GM19467 (cell line): ENCODE results near the gene MSRB1.
"Not testable (repeated sequence)": the region's sequence is repeated elsewhere in the genome, so short reads cannot be mapped to it uniquely, and the experiment has no call there.

ENCODE experiments used
- ATAC-seq: cut with Tn5 transposase; IDR thresholded peaks from one replicate; pipeline ENCODE4 v1.9.1; 2021; ENCODE audit warnings: mild to moderate bottlenecking, moderate library complexity; ENCODE audit not compliant: unreplicated experiment

The MSRB1 gene

DNA sequence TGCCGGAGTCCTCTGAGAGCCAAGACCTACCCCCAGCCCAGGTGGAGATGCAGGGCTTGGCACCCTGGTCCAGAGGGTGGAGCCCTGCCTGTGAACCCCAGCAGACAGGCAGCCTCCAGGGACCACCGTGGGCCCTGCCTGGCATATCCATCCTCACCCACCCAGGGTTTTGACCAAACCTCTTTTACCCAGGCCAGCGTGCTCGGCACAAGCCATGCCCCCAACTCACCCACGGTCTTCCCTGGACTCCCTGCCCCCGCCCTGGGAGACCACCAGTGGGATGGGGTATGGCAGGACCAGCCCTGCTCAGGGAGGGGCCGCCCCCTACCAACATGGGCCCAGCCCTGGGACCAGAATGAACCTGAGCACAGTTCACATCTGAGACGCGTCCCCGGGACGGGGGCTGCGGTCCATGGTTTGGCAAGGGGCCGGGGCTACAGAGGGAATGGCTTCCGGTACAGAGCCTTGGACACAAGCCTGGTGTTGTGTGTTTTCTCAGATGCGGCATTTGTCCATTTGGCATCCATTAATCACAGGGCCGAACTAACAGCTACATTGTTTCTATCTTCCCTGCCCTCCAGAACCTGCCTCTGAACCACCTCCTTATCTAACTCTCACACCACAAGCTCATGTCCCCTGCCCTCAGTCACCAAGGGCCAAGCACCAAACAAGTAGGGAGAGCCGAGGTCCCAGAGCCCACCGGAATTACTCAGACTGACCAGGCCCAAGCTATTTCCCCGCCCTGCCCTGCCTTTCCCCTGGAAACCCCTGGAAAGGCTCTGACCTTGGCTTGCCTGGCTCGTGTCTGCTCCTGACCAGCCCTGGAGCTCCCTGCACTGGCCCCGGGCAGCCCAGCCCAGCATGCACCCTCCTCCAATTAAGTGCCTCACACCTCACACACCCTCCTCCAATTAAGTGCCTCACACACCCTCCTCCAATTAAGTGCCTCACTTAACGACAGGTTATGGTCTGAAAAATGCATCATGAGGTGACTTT lies 38.9 kb downstream of the MSRB1 start:
- no peak for ATAC-seq

DNA sequence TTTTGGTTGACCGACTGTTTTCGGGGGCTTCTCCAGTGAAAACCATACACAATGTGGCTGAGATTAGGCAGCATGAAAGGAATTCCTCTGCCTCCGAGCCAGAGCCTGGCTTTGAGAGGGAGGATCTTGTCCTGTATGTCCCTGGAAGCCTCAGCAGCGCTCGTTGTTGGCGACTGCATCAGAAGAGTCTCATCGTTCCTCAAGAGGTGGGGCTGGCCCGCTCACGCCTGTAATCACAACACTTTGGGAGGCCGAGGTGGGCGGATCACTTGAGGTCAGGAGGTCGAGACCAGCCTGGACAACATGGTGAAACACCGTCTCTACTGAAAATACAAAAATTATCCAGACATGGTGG lies 39.8 kb downstream of the MSRB1 start:
- no peak for ATAC-seq

DNA sequence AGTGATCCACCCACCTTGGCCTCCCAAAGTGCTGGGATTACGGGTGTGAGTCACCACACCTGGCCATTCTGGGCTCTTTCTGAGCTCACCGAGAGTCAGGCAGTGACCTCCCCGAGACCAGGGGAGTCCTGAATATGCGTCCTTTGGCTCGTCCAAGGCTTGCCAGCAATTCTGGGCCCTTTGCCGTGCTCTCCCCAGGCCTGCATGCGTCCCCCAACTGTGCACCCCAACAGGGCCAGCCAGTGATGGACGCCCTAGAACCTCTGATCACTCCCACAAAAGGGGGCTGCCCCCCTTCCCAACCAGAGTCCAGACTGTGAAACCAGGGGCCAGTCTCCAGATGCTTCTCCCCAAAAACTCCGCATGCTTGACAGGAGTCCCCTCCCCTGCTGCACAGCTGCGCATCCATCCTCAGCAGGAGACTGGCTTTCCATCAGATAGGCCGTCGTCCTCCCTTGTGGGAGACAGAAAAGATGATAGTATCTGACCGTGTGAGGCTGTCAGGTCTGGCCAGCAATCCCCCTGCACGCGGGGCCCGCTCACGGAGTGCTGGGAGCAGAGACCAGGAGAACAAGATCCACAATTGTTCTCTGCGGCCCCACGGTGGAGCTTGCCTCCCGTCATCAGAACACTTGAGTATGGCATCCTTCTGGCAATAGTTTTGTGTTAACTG lies 40.3 kb downstream of the MSRB1 start:
- ATAC-seq: no peak

DNA sequence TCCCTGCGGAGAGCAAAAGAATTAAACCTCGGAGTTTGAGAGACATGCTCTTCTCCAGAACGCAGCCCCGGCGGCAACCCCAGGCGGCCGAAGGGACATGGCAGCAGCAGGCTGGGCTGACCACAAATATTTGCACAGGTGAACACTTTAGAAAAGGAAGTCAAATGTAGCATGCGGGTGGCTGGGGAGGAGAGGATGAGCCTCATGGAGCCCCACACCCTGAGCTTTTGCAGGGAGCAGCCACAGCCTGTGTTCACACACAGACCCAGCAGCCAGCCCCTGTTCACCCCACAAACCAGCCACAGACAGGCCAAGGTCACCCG lies 42.6 kb downstream of the MSRB1 start:
- ATAC-seq: no peak

DNA sequence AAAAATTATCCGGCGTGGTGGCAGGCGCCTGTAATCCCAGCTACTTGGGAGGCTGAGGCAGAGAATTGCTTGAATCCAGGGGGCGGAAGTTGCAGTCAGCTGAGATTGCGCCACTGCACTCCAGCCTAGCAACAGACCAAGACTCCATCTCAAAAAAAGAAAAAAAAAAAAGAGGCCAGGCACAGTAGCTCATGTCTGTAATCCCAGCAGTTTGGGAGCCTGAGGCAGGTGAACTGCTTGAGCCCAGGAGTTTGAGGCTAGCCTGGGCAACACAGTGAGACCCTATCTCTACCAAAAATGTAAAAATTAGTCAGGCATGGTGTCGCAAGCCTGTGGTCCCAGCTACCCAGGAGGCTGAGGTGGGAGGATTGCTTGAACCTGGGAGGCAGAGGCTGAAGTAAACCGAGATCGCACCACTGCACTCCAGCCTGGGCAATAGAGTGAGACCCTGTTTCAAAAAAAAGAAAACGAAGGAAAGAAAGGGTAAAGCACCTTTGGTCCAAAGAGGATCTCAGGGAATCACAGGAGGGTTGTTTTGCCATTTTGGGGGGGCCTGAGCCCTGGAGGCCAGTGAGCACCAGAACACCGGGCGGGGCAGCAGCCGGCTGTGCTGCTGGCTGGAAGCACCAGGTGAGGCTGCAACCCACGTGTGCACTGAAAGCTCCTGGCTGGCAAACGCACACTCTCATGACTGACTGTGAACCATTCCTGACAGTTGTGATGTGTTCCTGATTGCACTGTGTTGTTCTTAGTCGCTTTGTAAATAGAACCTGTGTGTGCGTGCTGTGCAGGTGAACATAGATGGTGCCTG lies 43.2 kb downstream of the MSRB1 start:
- no peak for ATAC-seq

DNA sequence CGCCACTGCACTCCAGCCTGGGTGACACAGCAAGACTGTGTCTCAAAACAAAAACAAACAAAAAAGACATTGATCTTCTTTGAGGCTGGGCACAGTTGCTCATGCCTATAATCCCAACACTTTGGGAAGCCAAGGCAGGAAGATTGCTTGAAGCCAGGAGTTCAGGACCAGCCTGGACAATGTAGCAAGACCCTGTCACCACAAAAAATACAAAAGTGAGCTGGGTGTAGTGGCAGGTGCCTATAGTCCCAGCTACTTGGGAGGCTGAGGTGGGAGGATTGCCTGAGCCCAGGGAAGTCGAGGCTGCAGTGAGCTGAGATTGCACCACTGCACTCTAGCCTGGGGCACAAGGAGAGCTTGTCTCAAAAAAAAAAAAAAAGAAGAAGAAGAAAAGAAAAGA lies 45.3 kb downstream of the MSRB1 start:
- not testable (repeated sequence) for ATAC-seq

DNA sequence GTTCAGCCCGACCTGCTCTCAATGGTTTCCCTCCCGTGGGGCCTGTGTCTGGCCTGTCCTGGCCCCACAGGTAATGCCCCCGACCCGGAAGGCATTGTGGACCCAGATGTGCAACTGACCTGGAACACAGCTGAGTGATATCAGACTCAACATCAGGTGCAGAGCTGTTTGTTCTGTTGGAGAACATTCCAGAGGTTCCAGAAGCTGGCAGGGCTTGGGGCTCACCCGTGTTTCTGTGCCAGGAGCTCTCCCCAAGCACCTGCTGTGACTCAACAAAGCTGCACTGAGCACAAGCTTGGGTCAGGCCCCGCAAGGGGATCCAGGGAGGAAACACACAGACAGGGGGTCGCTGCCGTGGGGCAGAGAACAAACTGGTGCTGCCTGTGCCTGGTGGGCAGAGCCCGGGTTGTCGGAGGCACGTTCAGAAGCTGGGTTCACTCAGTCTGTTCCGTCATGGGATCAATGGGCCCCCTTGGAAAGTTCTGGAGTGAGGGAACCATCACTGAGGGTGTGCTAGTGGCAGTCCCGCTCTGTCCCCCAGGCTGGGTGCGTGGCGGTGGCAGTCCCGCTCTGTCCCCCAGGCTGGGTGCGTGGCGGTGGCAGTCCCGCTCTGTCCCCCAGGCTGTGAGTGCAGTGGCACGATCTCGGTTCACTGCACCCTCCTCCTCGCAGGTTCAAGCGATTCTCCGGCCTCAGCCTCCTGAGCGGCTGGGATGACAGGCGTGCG lies 46.9 kb downstream of the MSRB1 start:
- no peak for ATAC-seq

DNA sequence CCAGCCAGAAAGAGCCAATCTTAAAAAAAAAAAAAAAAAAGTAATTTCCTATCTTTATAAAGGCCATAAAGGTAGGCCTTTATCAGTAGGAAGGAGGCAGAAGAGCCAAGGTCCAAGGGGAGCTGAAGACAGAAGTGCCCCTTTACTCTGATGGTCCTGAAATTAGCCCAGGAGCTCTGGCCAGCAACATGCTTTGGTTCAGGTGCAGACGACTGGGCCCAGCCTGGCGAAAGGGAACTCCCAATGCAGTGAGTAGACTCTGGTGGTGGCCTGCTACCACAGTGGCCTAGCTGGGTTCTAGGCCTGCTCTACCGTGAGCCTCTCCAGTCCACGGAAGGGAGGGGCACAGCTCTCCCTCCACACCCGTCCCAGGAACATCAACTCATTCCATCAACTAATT lies 47.9 kb downstream of the MSRB1 start:
- ATAC-seq: no peak

DNA sequence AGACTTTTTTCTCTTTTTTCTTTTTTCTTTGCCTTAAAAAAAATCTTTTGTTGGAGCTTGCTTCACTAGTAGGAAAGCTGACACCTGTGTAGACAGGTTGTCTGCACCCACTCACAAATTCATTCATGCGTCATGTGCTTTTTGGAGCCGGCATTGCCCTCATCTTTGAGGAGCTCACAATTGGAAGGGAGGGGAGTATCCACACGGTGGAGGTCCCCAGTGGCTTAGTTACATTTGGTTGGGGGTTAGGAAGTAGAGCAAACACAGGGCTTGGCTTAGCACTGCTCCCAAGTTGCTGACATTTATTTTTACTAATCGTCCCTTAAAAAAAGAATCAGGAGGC lies 52.3 kb downstream of the MSRB1 start:
- no peak for ATAC-seq

DNA sequence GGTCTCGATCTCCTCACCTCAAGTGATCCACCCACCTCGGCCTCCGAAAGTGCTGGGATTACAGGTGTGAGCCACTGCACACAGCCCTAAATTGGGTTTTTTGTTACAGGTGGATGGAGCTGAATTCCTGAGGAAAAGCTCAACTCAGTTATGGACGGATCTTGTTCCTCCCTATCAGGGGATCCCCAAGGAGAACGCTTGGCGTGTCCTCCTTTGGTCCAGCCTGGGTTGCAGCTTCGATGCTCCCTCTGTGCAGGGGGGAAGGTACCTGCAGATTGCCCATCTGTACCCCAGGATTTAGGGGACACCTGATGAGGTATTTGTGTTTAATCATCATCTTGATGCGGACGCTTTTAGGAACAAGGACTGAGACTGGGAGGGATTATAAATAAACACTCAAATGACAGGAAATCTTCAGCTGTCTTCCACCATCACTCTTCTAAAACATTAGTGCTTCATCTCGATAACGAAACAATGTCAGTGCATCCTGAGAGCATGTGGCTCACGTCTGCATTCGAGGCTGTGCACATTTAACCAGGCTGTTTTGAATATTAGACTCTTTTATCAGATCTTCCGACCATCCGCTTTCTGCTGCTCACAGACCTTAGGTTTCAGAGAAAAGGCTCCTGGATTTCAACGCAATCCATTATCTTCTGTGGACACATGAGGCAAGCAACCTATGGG lies 52.8 kb downstream of the MSRB1 start:
- ATAC-seq: no peak
